T-helper 1 cell treated with Interleukin-12 subunit alpha and Interleukin-12 subunit beta and Interleukin-4 antibody, amounts not matched to agents 30 ng/mL and 1 ng/mL, for 36 hours (primary cell): ENCODE data around the gene OR8K5. TPM values are rescaled to one million over a fixed set of nuclear protein-coding genes. Genes with fewer than 3 reads are reported as not detected.
"Not testable (repeated sequence)": the region's sequence is repeated elsewhere in the genome, so short reads cannot be mapped to it uniquely, and the experiment has no call there.

Experiments
- intact Hi-C: fragments of 100-400 bp; cut with micrococcal nuclease; formaldehyde crosslinking; loops from one replicate; pipeline ENCODE4 v1.15.1; 2024
- total RNA-seq: library from RNA; stranded (reverse); gene quantifications from 2 replicates; pipeline ENCODE4 v1.2.3, GENCODE V29; 2022

The OR8K5 gene
- total RNA-seq: not detected in 2 replicates

- intact Hi-C loops: no loop called here
Measured at GRCh38 chr11:56160217-56160616, at the start of gene OR8K5. TSS of gene OR8K5 (minus strand) at chr11:56160317. CDS start at chr11:56160317, 0 bp downstream.

- intact Hi-C loops: no loop called here
Measured at GRCh38 chr11:56207790-56208189, 47.7 kb upstream of the OR8K5 start.

GRCh38 chr11:56197367-56197766 is 37.2 kb upstream of the OR8K5 start:
- intact Hi-C loops: no loop called here

GRCh38 chr11:56196705-56197104 is 36.6 kb upstream of the OR8K5 start:
- intact Hi-C loops: no loop called here

DNA sequence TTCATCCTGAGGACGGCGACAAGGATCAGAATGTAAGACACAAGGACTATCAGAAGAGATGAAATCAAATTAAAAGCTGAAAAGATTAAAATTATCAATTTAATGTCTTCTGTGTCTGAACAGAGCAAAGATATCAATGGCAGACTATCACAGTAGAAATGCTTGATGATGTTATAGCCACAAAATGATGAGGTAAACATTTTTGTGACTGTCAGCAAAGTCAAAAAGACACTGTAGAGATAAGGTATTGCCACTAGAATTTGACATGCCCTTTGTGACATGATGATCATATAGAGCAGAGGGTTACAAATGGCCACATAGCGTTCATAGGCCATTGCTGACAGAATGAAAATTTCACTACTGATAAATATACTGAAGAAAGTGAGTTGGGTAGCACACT is 28.5 kb upstream of the OR8K5 start:
- intact Hi-C loops: no loop called here

DNA sequence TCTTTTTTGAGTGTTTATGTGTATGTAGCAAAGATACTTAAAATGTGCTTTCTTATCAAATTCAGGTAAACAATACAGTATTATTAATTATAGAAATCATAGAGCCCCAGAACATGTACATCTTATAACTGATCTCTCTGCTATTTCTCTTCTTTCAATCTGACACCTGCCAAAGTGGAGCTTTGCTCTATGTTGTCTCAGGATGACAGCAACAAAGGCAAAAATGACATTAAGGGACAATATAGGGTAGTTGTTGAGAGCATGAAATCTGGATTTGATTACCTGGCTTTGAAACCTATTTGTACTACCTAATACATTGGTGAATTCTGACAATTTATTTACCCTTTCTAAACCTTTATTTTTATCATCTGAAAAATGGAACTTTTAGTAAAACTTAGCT is 23.3 kb upstream of the OR8K5 start:
- intact Hi-C loops: no loop called here

- intact Hi-C loops: no loop called here
Measured at GRCh38 chr11:56176318-56176717, 16.2 kb upstream of the OR8K5 start, which contains the start of gene OR5J2. TSS of gene OR5J2 (plus strand) at chr11:56176618. CDS start at chr11:56176618, 0 bp downstream.

GRCh38 chr11:56172256-56172830 is 12.2 kb upstream of the OR8K5 start:
- intact Hi-C loops: loop anchor here (5.0 kb wide), 1 partner anchor 1435 kb away; no protein-coding TSS in a partner anchor

- intact Hi-C loops: no loop called here
Measured at GRCh38 chr11:56163804-56164203, 3.7 kb upstream of the OR8K5 start.

DNA sequence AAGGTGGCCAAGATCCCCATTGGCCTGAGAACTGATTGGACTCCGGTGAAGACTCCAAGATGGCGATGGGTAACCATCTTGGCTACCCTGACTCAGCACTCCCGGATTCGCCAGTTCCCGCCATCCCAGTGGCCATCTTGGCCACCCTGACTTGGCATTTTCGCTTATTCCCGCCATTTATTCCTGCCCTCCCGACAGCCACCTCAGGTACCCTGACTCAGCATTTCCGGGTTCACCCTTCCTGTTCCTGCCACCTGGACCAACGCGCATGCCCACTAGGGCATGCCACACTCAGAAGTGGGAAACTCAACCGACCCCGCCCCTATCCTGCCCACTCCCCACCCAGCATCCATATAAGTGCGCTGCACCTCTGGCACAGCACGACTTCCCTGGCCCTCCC is 7.8 kb downstream of the OR8K5 start:
- intact Hi-C loops: no loop called here

GRCh38 chr11:56151376-56151775 is 8.7 kb downstream of the OR8K5 start:
- intact Hi-C loops: no loop called here

GRCh38 chr11:56143681-56144080 is 16.4 kb downstream of the OR8K5 start:
- intact Hi-C loops: not testable (repeated sequence)

DNA sequence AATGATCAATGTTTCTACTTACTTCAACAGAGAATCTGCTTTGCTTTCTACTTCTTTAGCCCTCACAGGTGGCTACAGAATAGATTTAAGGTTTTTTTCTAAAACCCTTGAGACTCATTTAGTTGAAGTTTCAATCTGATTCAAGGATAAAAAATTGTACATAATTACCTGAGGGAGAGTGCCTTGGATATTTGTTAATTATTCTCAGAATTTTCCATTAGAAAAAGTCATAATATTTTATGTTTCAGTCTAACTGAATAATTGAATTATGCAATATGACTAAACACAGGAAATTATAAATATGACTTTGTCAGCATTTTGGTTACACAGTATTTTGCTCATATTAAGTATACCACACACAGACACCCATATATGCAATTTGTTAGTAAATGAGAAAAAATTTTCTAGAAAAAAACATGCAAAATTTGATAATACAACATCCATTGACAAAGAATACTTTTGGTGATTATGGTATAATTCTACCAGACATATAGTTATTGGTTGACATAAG is 19.9 kb downstream of the OR8K5 start, which contains the start of gene OR8J3:
Gene OR8J3 (minus strand): TSS at position 51 of the 511 bp plus-strand sequence. CDS start 2,483 bp downstream, outside the sequence.
- intact Hi-C loops: no loop called here

GRCh38 chr11:56122073-56122472 is 38.0 kb downstream of the OR8K5 start, which contains the start of gene OR8H3:
TSS of gene OR8H3 (plus strand) at chr11:56122373. CDS start at chr11:56122373, 0 bp downstream.
- intact Hi-C loops: no loop called here

Other genes with a start within 250 kb of the OR8K5 start
- gene OR5W2, start 245.7 kb downstream of the OR8K5 start, total RNA-seq: not detected in 2 replicates
- not detected in 2 replicates for gene OR5I1, start 223.9 kb downstream of the OR8K5 start, total RNA-seq
- gene OR10AG1, start 190.4 kb downstream of the OR8K5 start, total RNA-seq: not detected in 2 replicates
- not detected in 2 replicates for gene OR5F1, start 165.7 kb downstream of the OR8K5 start, total RNA-seq
- gene OR5AS1, start 132.7 kb downstream of the OR8K5 start, total RNA-seq: not detected in 2 replicates
- not detected in 2 replicates for gene OR8I2, start 67.0 kb downstream of the OR8K5 start, total RNA-seq
- gene OR8H2, start 56.6 kb downstream of the OR8K5 start, total RNA-seq: not detected in 2 replicates
- gene OR8H3, start 37.9 kb downstream of the OR8K5 start, total RNA-seq: not detected in 2 replicates
- not detected in 2 replicates for gene OR8J3, start 20.1 kb downstream of the OR8K5 start, total RNA-seq
- not detected in 2 replicates for gene OR5J2, start 16.3 kb upstream of the OR8K5 start, total RNA-seq
- gene OR5T2, start 73.9 kb upstream of the OR8K5 start, total RNA-seq: not detected in 2 replicates
- not detected in 2 replicates for gene OR5T3, start 91.9 kb upstream of the OR8K5 start, total RNA-seq
- not detected in 2 replicates for gene OR5T1, start 113.8 kb upstream of the OR8K5 start, total RNA-seq
- not detected in 2 replicates for gene OR8H1, start 131.9 kb upstream of the OR8K5 start, total RNA-seq
- gene OR8K3, start 154.8 kb upstream of the OR8K5 start, total RNA-seq: not detected in 2 replicates
- gene OR8K1, start 185.7 kb upstream of the OR8K5 start, total RNA-seq: not detected in 2 replicates
- gene OR8J1, start 194.0 kb upstream of the OR8K5 start, total RNA-seq: not detected in 2 replicates
- not detected in 2 replicates for gene OR8U1, start 215.3 kb upstream of the OR8K5 start, total RNA-seq